Omental fat pad (tissue), 4 donors: ENCODE results near the gene TRPM4. TPM values are rescaled to one million over a fixed set of nuclear protein-coding genes. Genes with fewer than 3 reads are reported as not detected.
"Not testable (repeated sequence)": the region's sequence is repeated elsewhere in the genome, so short reads cannot be mapped to it uniquely, and the experiment has no call there.

Experiments
- ATAC-seq: fragments of 150-250 bp; one replicate; pipeline ENCODE4 v1.9.1; 2016; ENCODE audit warnings: mild to moderate bottlenecking, moderate library complexity; ENCODE audit not compliant: low FRiP score
- DNase-seq: peaks from one replicate; pipeline ENCODE4 v3.0.0-alpha.2; 2019; ENCODE audit warnings: low spot score
- CTCF ChIP-seq, 3 donors: fragments of 450-650 bp; IDR thresholded peaks; one replicate each; pipeline ENCODE4 v1.5.1; 2016 to 2017; ENCODE audit warnings: antibody characterized with exemption in 3 of 3, mild to moderate bottlenecking in 3 of 3, moderate library complexity in 2 of 3
- total RNA-seq, 4 donors: library from RNA; depleted of rRNA; stranded (reverse); fragments of >200 nt; gene quantifications; one replicate each; pipeline ENCODE4 v1.1.0, GENCODE V29; 2016

TRPM4 gene
- total RNA-seq, 4 donors from 2014 or later = 7.2 to 26.0 (median 10.6) TPM

- no peak for DNase-seq
- no peak for ATAC-seq
- TF ChIP-seq CTCF (IDR thresholded peaks at IDR 0.05) = no peak
These were observed 56.2 kb downstream of the TRPM4 start for GRCh38 chr19:49213791-49214190.

GRCh38 chr19:49214701-49215100 is 57.1 kb downstream of the TRPM4 start:
- no peak for TF ChIP-seq CTCF (IDR thresholded peaks at IDR 0.05)
- ATAC-seq (no peak), DNase-seq (no peak)

- DNase-seq (no peak), ATAC-seq (no peak)
- no peak for TF ChIP-seq CTCF (IDR thresholded peaks at IDR 0.05)
These were observed 58.5 kb downstream of the TRPM4 start for GRCh38 chr19:49216071-49216470.

- ATAC-seq (no peak), DNase-seq (no peak)
- TF ChIP-seq CTCF (IDR thresholded peaks at IDR 0.05) = no peak
These were observed 59.8 kb downstream of the TRPM4 start for GRCh38 chr19:49217382-49217781.

- no peak for TF ChIP-seq CTCF (IDR thresholded peaks at IDR 0.05)
- ATAC-seq (no peak), DNase-seq (no peak)
These were observed 64.4 kb downstream of the TRPM4 start for GRCh38 chr19:49222011-49222410.

GRCh38 chr19:49222528-49222927 is 64.9 kb downstream of the TRPM4 start:
- ATAC-seq (no peak), DNase-seq (no peak)
- no peak for TF ChIP-seq CTCF (IDR thresholded peaks at IDR 0.05)

- no peak for TF ChIP-seq CTCF (IDR thresholded peaks at IDR 0.05)
- DNase-seq (no peak), ATAC-seq (no peak)
These were observed 65.9 kb downstream of the TRPM4 start for GRCh38 chr19:49223472-49223871.

GRCh38 chr19:49224441-49224840 is 66.8 kb downstream of the TRPM4 start:
- ATAC-seq, DNase-seq: not testable (repeated sequence)
